ENCODE data around the gene ADK.

DNA sequence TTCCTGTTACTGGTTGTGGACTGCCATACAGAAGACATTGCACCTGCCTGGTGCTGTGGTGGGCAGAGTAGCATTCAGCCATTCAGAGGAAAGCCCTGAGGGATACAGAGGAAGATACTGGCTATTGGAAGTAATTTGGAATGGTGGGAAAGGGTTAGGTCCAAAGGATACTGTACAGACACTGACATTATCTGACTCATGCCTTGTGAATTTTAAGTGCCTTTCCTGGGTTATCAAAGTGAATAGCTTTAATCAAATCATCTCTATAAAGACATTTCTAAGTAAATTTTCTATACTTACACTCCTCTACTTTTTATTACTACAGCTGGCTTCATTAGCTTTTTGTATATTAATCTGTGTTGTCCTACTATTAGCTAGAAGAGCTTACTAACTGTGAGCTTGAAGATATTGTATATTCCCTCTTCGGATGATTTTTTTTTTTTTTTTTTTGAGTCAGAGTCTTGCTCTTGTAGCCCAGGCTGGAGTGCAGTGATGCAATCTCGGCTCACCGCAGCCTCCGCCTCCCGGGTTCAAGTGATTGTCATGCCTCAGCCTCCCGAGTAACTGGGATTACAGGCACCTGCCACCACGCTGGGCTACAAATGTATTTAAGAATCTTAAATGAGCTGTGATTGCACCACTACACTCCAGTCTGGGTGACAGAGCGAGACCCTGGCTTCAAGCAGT lies 186.5 kb downstream of the ADK start:
- TF ChIP-seq, protein P1, sequence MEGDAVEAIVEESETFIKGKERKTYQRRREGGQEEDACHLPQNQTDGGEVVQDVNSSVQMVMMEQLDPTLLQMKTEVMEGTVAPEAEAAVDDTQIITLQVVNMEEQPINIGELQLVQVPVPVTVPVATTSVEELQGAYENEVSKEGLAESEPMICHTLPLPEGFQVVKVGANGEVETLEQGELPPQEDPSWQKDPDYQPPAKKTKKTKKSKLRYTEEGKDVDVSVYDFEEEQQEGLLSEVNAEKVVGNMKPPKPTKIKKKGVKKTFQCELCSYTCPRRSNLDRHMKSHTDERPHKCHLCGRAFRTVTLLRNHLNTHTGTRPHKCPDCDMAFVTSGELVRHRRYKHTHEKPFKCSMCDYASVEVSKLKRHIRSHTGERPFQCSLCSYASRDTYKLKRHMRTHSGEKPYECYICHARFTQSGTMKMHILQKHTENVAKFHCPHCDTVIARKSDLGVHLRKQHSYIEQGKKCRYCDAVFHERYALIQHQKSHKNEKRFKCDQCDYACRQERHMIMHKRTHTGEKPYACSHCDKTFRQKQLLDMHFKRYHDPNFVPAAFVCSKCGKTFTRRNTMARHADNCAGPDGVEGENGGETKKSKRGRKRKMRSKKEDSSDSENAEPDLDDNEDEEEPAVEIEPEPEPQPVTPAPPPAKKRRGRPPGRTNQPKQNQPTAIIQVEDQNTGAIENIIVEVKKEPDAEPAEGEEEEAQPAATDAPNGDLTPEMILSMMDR (optimal IDR thresholded peaks at IDR 0.05 in 1 of 3, IDR thresholded peaks at IDR 0.05 in 1 of 3, conservative IDR thresholded peaks at IDR 0.05 in 1 of 3; ENCODE audit: extremely low read depth in 1 of 3, insufficient read depth in 2 of 3, low read length in 3 of 3), result no peak
- no peak for TF ChIP-seq EZH2 (IDR thresholded peaks at IDR 0.05; ENCODE audit: low read length)
